ENCODE measurements around the gene PTMA.
"Not testable (repeated sequence)": the region's sequence is repeated elsewhere in the genome, so short reads cannot be mapped to it uniquely, and the experiment has no call there.

PTMA gene

GRCh38 chr2:231707927-231708772, at the start of gene PTMA:
TSS of gene PTMA (plus strand) at chr2:231708525. CDS start at chr2:231708707, 182 bp downstream.
- peak; percentile 99 to 100 for DNase-seq (ENCODE audit: low read depth in 2 of 2)

GRCh38 chr2:231660073-231660472, 48.3 kb upstream of the PTMA start:
- not testable (repeated sequence) for DNase-seq (ENCODE audit: low read depth in 2 of 2)

GRCh38 chr2:231660860-231661259, 47.5 kb upstream of the PTMA start:
- no peak for DNase-seq (ENCODE audit: low read depth in 2 of 2)

- no peak for DNase-seq (ENCODE audit: low read depth in 2 of 2)
Measured at GRCh38 chr2:231661422-231662027, 46.8 kb upstream of the PTMA start.

GRCh38 chr2:231662028-231662810, 46.1 kb upstream of the PTMA start:
- DNase-seq (ENCODE audit: low read depth in 2 of 2): peak; percentile 92 to 95

GRCh38 chr2:231662811-231663457, 45.4 kb upstream of the PTMA start:
- no peak for DNase-seq (ENCODE audit: low read depth in 2 of 2)

GRCh38 chr2:231663458-231664212, 44.7 kb upstream of the PTMA start:
- DNase-seq (ENCODE audit: low read depth in 2 of 2): no peak

GRCh38 chr2:231664727-231665126, 43.6 kb upstream of the PTMA start:
- DNase-seq (ENCODE audit: low read depth in 2 of 2): no peak

GRCh38 chr2:231665245-231666170, 42.8 kb upstream of the PTMA start:
- DNase-seq (ENCODE audit: low read depth in 2 of 2): no peak

GRCh38 chr2:231666171-231667095, 41.9 kb upstream of the PTMA start:
- DNase-seq (ENCODE audit: low read depth in 2 of 2): peak; percentile 68 to 72

GRCh38 chr2:231667096-231667427, 41.3 kb upstream of the PTMA start:
- no peak for DNase-seq (ENCODE audit: low read depth in 2 of 2)

- DNase-seq (ENCODE audit: low read depth in 2 of 2): no peak
Measured at GRCh38 chr2:231667496-231667895, 40.8 kb upstream of the PTMA start.

GRCh38 chr2:231668981-231669380, 39.3 kb upstream of the PTMA start:
- DNase-seq (ENCODE audit: low read depth in 2 of 2): no peak

- no peak for DNase-seq (ENCODE audit: low read depth in 2 of 2)
Measured at GRCh38 chr2:231671270-231672050, 36.9 kb upstream of the PTMA start.

- DNase-seq (ENCODE audit: low read depth in 2 of 2): no peak
Measured at GRCh38 chr2:231672617-231673347, 35.5 kb upstream of the PTMA start.

GRCh38 chr2:231673348-231673770, 35.0 kb upstream of the PTMA start:
- DNase-seq (ENCODE audit: low read depth in 2 of 2): no peak

GRCh38 chr2:231674587-231675338, 33.6 kb upstream of the PTMA start:
- no peak for DNase-seq (ENCODE audit: low read depth in 2 of 2)
